Measurements from ENCODE around the gene ATF2.

The ATF2 gene

GRCh38 chr2:175048275-175048674 lies 119.7 kb downstream of the ATF2 start:
- no peak overlapping the region for H3K27ac ChIP-seq
- TF ChIP-seq CTCF (IDR thresholded peaks at IDR 0.05) = no peak
- DNase-seq (ENCODE audit: low spot score) = no peak
- H3K4me3 ChIP-seq = no peak overlapping the region

GRCh38 chr2:175039490-175039889 lies 128.5 kb downstream of the ATF2 start:
- Histone ChIP-seq H3K27ac (no peak overlapping the region), H3K4me3 (no peak overlapping the region)
- DNase-seq (ENCODE audit: low spot score) = no peak
- TF ChIP-seq CTCF (IDR thresholded peaks at IDR 0.05) = no peak

- no peak for TF ChIP-seq CTCF (IDR thresholded peaks at IDR 0.05)
- H3K27ac ChIP-seq = no peak overlapping the region
- DNase-seq (ENCODE audit: low spot score) = no peak
- no peak overlapping the region for H3K4me3 ChIP-seq
These were observed 129.0 kb downstream of the ATF2 start for GRCh38 chr2:175039031-175039430.

DNA sequence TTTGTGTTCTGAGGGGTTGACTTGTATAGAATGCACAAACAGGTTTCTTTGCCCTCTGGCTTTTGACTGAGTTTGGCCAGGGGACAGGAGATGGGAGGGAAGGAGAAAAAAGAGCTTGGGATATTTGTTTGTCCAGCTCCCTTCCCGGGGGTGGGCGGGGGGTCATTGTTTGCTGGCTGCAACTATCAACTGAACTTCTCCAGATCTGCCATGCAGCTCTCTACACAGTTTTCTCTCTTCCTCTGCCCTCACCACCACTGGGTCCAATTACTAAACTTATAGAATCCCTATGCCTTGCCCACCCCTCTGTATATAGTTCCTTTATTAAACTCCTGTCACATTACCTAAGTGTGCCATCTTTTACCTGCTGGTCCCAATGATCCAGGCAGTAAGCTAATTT lies 130.1 kb downstream of the ATF2 start:
- Histone ChIP-seq H3K27ac (no peak overlapping the region), H3K4me3 (no peak overlapping the region)
- no peak for TF ChIP-seq CTCF (IDR thresholded peaks at IDR 0.05)
- DNase-seq (ENCODE audit: low spot score) = no peak

GRCh38 chr2:175036582-175037018 lies 131.4 kb downstream of the ATF2 start:
- DNase-seq (ENCODE audit: low spot score) = no peak
- peak overlapping the region; percentile 20 for H3K4me3 ChIP-seq
- TF ChIP-seq CTCF (IDR thresholded peaks at IDR 0.05) = no peak
- H3K27ac ChIP-seq = no peak overlapping the region

- Histone ChIP-seq H3K27ac (no peak overlapping the region), H3K4me3 (no peak overlapping the region)
- TF ChIP-seq CTCF (IDR thresholded peaks at IDR 0.05) = no peak
- no peak for DNase-seq (ENCODE audit: low spot score)
These were observed 132.2 kb downstream of the ATF2 start for GRCh38 chr2:175035806-175036205.

- no peak for TF ChIP-seq CTCF (IDR thresholded peaks at IDR 0.05)
- no peak for DNase-seq (ENCODE audit: low spot score)
- no peak overlapping the region for H3K4me3 ChIP-seq
- no peak overlapping the region for H3K27ac ChIP-seq
These were observed 133.3 kb downstream of the ATF2 start for GRCh38 chr2:175034716-175035115.

Measured in coronary artery (tissue), 2 donors.